Neural progenitor cell (in vitro differentiated cells): Measurements from ENCODE around the gene BUB1.

Source experiments
- CTCF ChIP-seq: fragments of 200-600 bp; sonication (generic); IDR thresholded peaks from 2 replicates; pipeline ENCODE4 v1.5.1; 2017; ENCODE audit warnings: antibody characterized with exemption, mild to moderate bottlenecking
- EZH2 ChIP-seq: fragments of 200-600 bp; sonication (generic); IDR thresholded peaks from 2 replicates; pipeline ENCODE4 v1.6.1; 2017; ENCODE audit warnings: antibody characterized with exemption, mild to moderate bottlenecking, moderate library complexity
- EZH2phosphoT487 ChIP-seq: fragments of 200-600 bp; sonication (generic); IDR thresholded peaks from 2 replicates; pipeline ENCODE4 v1.6.1; 2017; ENCODE audit warnings: antibody characterized with exemption

DNA sequence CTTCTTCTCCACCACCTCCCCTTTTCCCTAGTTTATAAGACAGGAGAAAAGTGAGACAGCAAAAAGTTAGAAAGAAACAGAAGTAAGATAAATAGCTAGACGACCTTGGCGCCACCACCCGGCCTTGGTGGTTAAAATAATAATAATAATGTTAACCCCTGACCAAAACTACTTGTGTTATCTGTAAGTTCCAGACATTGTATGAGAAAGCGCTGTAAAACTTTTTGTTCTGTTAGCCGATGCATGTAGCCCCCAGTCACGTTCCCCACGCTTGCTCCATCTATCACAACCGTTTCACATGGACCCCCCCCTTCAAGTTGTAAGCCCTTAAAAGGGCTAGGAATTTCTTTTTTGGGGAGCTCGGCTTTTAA is 1.5 kb upstream of the BUB1 start:
- TF ChIP-seq CTCF, result no peak
- TF ChIP-seq EZH2, result no peak
- TF ChIP-seq EZH2phosphoT487, result no peak
